ENCODE data around the gene HSPA5. TPM values are rescaled to one million over a fixed set of nuclear protein-coding genes. Genes with fewer than 3 reads are reported as not detected.

HSPA5 gene
- total RNA-seq, 1 donor from 2014 or later: 620 TPM

DNA sequence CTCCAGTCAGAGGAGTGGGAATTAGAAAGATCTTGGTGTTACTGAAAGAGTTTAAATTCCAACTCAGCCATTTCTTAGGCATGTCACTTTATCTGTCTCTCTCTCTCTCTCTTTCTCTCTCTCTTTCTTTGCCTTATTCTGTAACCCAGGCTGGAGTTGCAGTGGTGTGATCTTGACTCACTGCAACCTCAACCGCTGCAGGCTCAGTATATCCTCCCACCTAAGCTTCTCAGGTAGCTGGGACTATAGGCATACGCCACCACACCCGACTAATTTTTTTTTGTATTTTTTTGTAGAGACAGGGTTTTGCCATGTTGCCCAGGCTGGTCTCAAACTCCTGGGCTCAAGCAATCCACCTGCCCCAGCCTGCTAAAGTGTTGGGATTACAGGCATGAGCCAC is 22.5 kb downstream of the HSPA5 start:
- Histone ChIP-seq H3K79me2 (ENCODE audit: insufficient read depth, low read length) (no peaks in the 10 kb centered on the region), H3K9me3 (ENCODE audit: insufficient read depth, low read depth, low read length) (no peaks in the 10 kb centered on the region), H2AFZ (ENCODE audit: low read depth, low read length) (no peak overlapping the region), H3K27ac (ENCODE audit: low read depth, low read length) (no peak overlapping the region), H3K27me3 (ENCODE audit: insufficient read depth, low read length) (no peaks in the 10 kb centered on the region), H3K36me3 (ENCODE audit: insufficient read depth, low read length) (peaks cover 7% of the 10 kb centered on the region), H3K4me3 (ENCODE audit: insufficient read depth, low read depth, low read length) (no peak overlapping the region), H3K4me2 (ENCODE audit: low read length) (no peak overlapping the region), H3K9ac (ENCODE audit: low read length) (no peak overlapping the region), H4K20me1 (ENCODE audit: insufficient read depth, low read length) (no peaks in the 10 kb centered on the region), H3K4me1 (ENCODE audit: insufficient read depth, low read length) (no peaks in the 10 kb centered on the region)
- Mint-ChIP-seq H3K9me3 (ENCODE audit: unreplicated experiment) (no peaks in the 10 kb centered on the region), H3K36me3 (ENCODE audit: low read depth, unreplicated experiment) (peaks cover 5% of the 10 kb centered on the region), H3K27me3 (ENCODE audit: low read depth, unreplicated experiment) (no peaks in the 10 kb centered on the region), H3K27ac (ENCODE audit: unreplicated experiment) (no peak overlapping the region), H3K4me3 (ENCODE audit: unreplicated experiment) (no peak overlapping the region), H3K4me1 (ENCODE audit: low read depth, unreplicated experiment) (no peaks in the 10 kb centered on the region)
- FAIRE-seq (no peak), DNase-seq (ENCODE audit: low read depth) (no peak)
- TF ChIP-seq CTCF (IDR thresholded peaks at IDR 0.05; ENCODE audit: insufficient read depth, low read depth, low read length) (no peak), EZH2 (IDR thresholded peaks at IDR 0.05; ENCODE audit: insufficient read depth, low read length) (no peak)

DNA sequence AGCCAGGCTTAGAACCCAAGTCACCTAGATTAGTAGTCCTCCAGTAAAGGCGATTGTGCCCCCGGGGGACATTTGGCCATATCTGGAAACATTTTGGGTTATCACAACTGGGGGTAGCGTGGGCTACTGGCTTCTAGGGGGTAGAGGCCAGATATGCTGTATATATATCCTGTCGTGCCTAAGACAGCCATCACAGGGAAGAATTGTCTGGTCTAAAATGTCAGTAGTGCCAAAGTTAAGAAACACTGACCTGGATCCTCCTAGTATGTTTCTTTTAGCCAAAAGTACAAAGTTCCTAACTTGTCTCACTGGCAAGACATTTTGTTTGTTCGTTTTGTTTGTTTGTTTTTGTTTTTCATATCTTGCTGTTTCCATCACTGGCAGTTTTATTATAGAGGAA is 27.0 kb downstream of the HSPA5 start:
- Histone ChIP-seq H3K4me2 (ENCODE audit: low read length) (no peak overlapping the region), H3K79me2 (ENCODE audit: insufficient read depth, low read length) (no peaks in the 10 kb centered on the region), H4K20me1 (ENCODE audit: insufficient read depth, low read length) (no peaks in the 10 kb centered on the region), H3K4me1 (ENCODE audit: insufficient read depth, low read length) (no peaks in the 10 kb centered on the region), H3K36me3 (ENCODE audit: insufficient read depth, low read length) (peaks cover 10% of the 10 kb centered on the region), H3K9ac (ENCODE audit: low read length) (no peak overlapping the region), H3K27me3 (ENCODE audit: insufficient read depth, low read length) (no peaks in the 10 kb centered on the region), H2AFZ (ENCODE audit: low read depth, low read length) (no peak overlapping the region), H3K4me3 (ENCODE audit: insufficient read depth, low read depth, low read length) (no peak overlapping the region), H3K9me3 (ENCODE audit: insufficient read depth, low read depth, low read length) (no peaks in the 10 kb centered on the region), H3K27ac (ENCODE audit: low read depth, low read length) (no peak overlapping the region)
- Mint-ChIP-seq H3K27ac (ENCODE audit: unreplicated experiment) (no peak overlapping the region), H3K4me3 (ENCODE audit: unreplicated experiment) (no peak overlapping the region), H3K36me3 (ENCODE audit: low read depth, unreplicated experiment) (peaks cover 14% of the 10 kb centered on the region), H3K9me3 (ENCODE audit: unreplicated experiment) (no peaks in the 10 kb centered on the region), H3K4me1 (ENCODE audit: low read depth, unreplicated experiment) (no peaks in the 10 kb centered on the region), H3K27me3 (ENCODE audit: low read depth, unreplicated experiment) (no peaks in the 10 kb centered on the region)
- TF ChIP-seq EZH2 (IDR thresholded peaks at IDR 0.05; ENCODE audit: insufficient read depth, low read length): no peak
- FAIRE-seq (no peak), DNase-seq (ENCODE audit: low read depth) (no peak)

DNA sequence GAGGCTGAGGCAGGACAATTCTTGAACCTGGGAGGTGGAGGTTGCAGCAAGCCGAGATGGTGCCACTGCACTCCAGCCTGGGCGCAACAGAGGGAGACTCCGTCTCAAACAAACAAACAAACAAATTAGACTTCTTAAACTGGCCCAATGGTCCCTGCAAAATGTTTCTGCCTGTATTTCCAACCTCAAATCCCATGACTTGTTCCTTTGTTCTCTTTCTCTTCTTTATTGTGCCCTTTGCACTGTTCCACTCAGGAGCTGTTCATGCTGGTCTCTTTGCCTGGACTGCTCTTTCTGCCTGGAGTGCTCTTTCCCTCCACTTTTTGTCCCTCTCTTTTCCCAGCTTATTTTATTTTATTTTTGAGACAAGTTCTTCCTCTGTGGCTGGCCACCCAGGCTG is 36.7 kb downstream of the HSPA5 start:
- H3K27me3 ChIP-seq (ENCODE audit: insufficient read depth, low read length): no peaks in the 10 kb centered on the region
- Mint-ChIP-seq H3K4me3 (ENCODE audit: unreplicated experiment) (no peak overlapping the region), H3K27me3 (ENCODE audit: low read depth, unreplicated experiment) (no peaks in the 10 kb centered on the region), H3K27ac (ENCODE audit: unreplicated experiment) (no peak overlapping the region), H3K4me1 (ENCODE audit: low read depth, unreplicated experiment) (peaks cover 6% of the 10 kb centered on the region), H3K9me3 (ENCODE audit: unreplicated experiment) (no peaks in the 10 kb centered on the region), H3K36me3 (ENCODE audit: low read depth, unreplicated experiment) (peaks cover 28% of the 10 kb centered on the region)
- peaks cover 5% of the 10 kb centered on the region for H4K20me1 ChIP-seq (ENCODE audit: insufficient read depth, low read length)
- no peak overlapping the region for H3K4me3 ChIP-seq (ENCODE audit: insufficient read depth, low read depth, low read length)
- H3K79me2 ChIP-seq (ENCODE audit: insufficient read depth, low read length): peaks cover 11% of the 10 kb centered on the region
- H3K4me2 ChIP-seq (ENCODE audit: low read length): no peak overlapping the region
- FAIRE-seq (no peak), DNase-seq (ENCODE audit: low read depth) (no peak)
- no peaks in the 10 kb centered on the region for H3K9me3 ChIP-seq (ENCODE audit: insufficient read depth, low read depth, low read length)
- no peak overlapping the region for H3K27ac ChIP-seq (ENCODE audit: low read depth, low read length)
- no peak overlapping the region for H3K9ac ChIP-seq (ENCODE audit: low read length)
- no peak overlapping the region for H2AFZ ChIP-seq (ENCODE audit: low read depth, low read length)
- TF ChIP-seq EZH2 (IDR thresholded peaks at IDR 0.05; ENCODE audit: insufficient read depth, low read length) (no peak), CTCF (IDR thresholded peaks at IDR 0.05; ENCODE audit: insufficient read depth, low read depth, low read length) (no peak)
- peaks cover 8% of the 10 kb centered on the region for H3K4me1 ChIP-seq (ENCODE audit: insufficient read depth, low read length)
- peaks cover 19% of the 10 kb centered on the region for H3K36me3 ChIP-seq (ENCODE audit: insufficient read depth, low read length)

Measured in astrocyte (in vitro differentiated cells and primary cell).